Measurements from ENCODE around the gene SLC35A3. TPM values are rescaled to one million over a fixed set of nuclear protein-coding genes. Genes with fewer than 3 reads are reported as not detected.

SLC35A3 gene
- polyA plus RNA-seq, 1 donor (not counting 4 experiments of a cell fraction or from before 2014, with no cell fraction given), result 25.9 TPM

GRCh38 chr1:99992044-99992722, 22.4 kb downstream of the SLC35A3 start:
- dilution Hi-C loops (cut with MboI; ENCODE audit: extremely low pct_ligation_motif_present, low sequenced_read_pairs), result no loop called here
- Histone ChIP-seq H3K9me1 (ENCODE audit: control insufficient read depth, extremely low read depth, insufficient read depth, low read length) (no peaks in the 10 kb centered on the region), H2AFZ (ENCODE audit: control insufficient read depth, low read length) (no peak overlapping the region), H3K36me3 (ENCODE audit: control insufficient read depth in 2 of 2, extremely low read depth in 1 of 2, insufficient read depth in 2 of 2, low read length in 2 of 2) (no peaks in the 10 kb centered on the region), H4K20me1 (ENCODE audit: control insufficient read depth, extremely low read depth, insufficient read depth, low read length) (no peaks in the 10 kb centered on the region), H3K4me1 (ENCODE audit: control insufficient read depth, extremely low read depth, insufficient read depth, low read length) (no peaks in the 10 kb centered on the region), H3K9ac (ENCODE audit: control insufficient read depth, extremely low read depth, insufficient read depth, low read length) (no peak overlapping the region), H3K27ac (ENCODE audit: control insufficient read depth, insufficient read depth, low read length) (no peak overlapping the region), H3K4me2 (ENCODE audit: control insufficient read depth, extremely low read depth, insufficient read depth, low read depth, low read length) (no peak overlapping the region), H3K27me3 (ENCODE audit: control insufficient read depth, extremely low read depth, insufficient read depth, low read length) (no peaks in the 10 kb centered on the region), H3K4me3 (ENCODE audit: control insufficient read depth in 2 of 3, extremely low read depth in 1 of 3, insufficient read depth in 2 of 3, low read depth in 1 of 3, low read length in 3 of 3) (no peak overlapping the region), H3K9me3 (ENCODE audit: control insufficient read depth, low read depth, low read length) (no peaks in the 10 kb centered on the region), H3K79me2 (ENCODE audit: control insufficient read depth, insufficient read depth, low read length) (peaks cover 32% of the 10 kb centered on the region)
- FAIRE-seq, result no peak
- no peak for TF ChIP-seq EZH2 (IDR thresholded peaks at IDR 0.05; ENCODE audit: low read length)
- TF ChIP-seq CTCF (optimal IDR thresholded peaks at IDR 0.05 in 1 of 3, IDR thresholded peaks at IDR 0.05 in 1 of 3, conservative IDR thresholded peaks at IDR 0.05 in 1 of 3; ENCODE audit: extremely low read depth in 1 of 3, insufficient read depth in 2 of 3, low read length in 3 of 3), result no peak
- no peak for DNase-seq (ENCODE audit: low read depth, low spot score)

GRCh38 chr1:99992760-99993467, 23.1 kb downstream of the SLC35A3 start:
- TF ChIP-seq EZH2 (IDR thresholded peaks at IDR 0.05; ENCODE audit: low read length), result no peak
- TF ChIP-seq CTCF (optimal IDR thresholded peaks at IDR 0.05 in 1 of 3, IDR thresholded peaks at IDR 0.05 in 1 of 3, conservative IDR thresholded peaks at IDR 0.05 in 1 of 3; ENCODE audit: extremely low read depth in 1 of 3, insufficient read depth in 2 of 3, low read length in 3 of 3), result no peak
- Histone ChIP-seq H3K36me3 (ENCODE audit: control insufficient read depth in 2 of 2, extremely low read depth in 1 of 2, insufficient read depth in 2 of 2, low read length in 2 of 2) (peaks cover 0 to 2% of the 10 kb centered on the region in 2 experiments), H3K9me3 (ENCODE audit: control insufficient read depth, low read depth, low read length) (no peaks in the 10 kb centered on the region), H4K20me1 (ENCODE audit: control insufficient read depth, extremely low read depth, insufficient read depth, low read length) (no peaks in the 10 kb centered on the region), H3K27me3 (ENCODE audit: control insufficient read depth, extremely low read depth, insufficient read depth, low read length) (no peaks in the 10 kb centered on the region), H3K9ac (ENCODE audit: control insufficient read depth, extremely low read depth, insufficient read depth, low read length) (no peak overlapping the region), H3K4me2 (ENCODE audit: control insufficient read depth, extremely low read depth, insufficient read depth, low read depth, low read length) (no peak overlapping the region), H2AFZ (ENCODE audit: control insufficient read depth, low read length) (no peak overlapping the region), H3K9me1 (ENCODE audit: control insufficient read depth, extremely low read depth, insufficient read depth, low read length) (no peaks in the 10 kb centered on the region), H3K4me1 (ENCODE audit: control insufficient read depth, extremely low read depth, insufficient read depth, low read length) (no peaks in the 10 kb centered on the region), H3K27ac (ENCODE audit: control insufficient read depth, insufficient read depth, low read length) (no peak overlapping the region), H3K4me3 (ENCODE audit: control insufficient read depth in 2 of 3, extremely low read depth in 1 of 3, insufficient read depth in 2 of 3, low read depth in 1 of 3, low read length in 3 of 3) (no peak overlapping the region), H3K79me2 (ENCODE audit: control insufficient read depth, insufficient read depth, low read length) (peaks cover 25% of the 10 kb centered on the region)
- dilution Hi-C loops (cut with MboI; ENCODE audit: extremely low pct_ligation_motif_present, low sequenced_read_pairs), result no loop called here
- DNase-seq (ENCODE audit: low read depth, low spot score), result no peak
- no peak for FAIRE-seq

Measured in keratinocyte (primary cell).